NCI-H345 treated with DMSO at 0.1 percent for 48 hours (cell line): ENCODE measurements around the gene SPTBN1.
A peak's percentile ranks its signal among the peaks of the same experiment; 100 is the strongest.

Source experiments
- DNase-seq: peaks from one replicate; lab custom pipeline; 2025; ENCODE audit not compliant: unreplicated experiment; lab: John Stamatoyannopoulos, UW

The SPTBN1 gene

DNA sequence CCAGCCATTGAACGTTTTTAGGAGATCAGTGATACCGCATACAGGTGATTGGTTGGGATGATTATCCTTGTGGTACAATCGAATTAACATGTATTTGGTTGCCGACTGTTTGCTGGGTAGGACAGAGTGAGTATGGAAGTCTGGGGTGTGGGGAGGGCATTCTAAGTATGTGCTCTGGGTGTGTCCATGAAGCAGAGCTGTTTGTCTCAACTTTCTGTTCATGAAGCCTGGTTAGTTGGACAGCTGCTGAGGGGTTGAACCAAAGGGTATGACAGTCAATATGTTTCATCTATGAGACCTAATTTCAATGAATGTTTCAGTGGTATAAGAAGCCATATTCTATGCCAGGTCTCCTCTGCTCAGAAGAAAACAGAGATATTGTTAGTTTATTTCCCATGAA, 21.9 kb upstream of the SPTBN1 start:
- DNase-seq, result no peak

DNA sequence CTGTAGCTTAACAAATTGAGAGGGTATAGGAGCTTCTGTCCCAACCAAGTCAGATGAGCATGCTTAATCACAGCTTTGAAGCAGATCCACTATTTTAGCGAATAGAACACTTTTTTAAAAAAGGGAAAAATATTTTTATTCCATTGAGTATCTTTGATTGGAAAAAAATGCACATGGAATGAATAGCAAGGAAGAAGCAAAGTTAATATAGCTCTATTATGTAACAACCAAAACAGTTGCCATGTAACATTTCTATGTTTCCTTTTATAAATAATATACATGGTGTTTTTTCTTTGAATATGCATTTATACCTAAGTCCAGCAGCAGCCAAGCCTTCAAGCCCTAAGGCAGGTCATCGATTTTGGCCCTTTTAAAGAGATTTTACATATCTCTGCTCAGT, 21.4 kb upstream of the SPTBN1 start:
- DNase-seq, result no peak

DNA sequence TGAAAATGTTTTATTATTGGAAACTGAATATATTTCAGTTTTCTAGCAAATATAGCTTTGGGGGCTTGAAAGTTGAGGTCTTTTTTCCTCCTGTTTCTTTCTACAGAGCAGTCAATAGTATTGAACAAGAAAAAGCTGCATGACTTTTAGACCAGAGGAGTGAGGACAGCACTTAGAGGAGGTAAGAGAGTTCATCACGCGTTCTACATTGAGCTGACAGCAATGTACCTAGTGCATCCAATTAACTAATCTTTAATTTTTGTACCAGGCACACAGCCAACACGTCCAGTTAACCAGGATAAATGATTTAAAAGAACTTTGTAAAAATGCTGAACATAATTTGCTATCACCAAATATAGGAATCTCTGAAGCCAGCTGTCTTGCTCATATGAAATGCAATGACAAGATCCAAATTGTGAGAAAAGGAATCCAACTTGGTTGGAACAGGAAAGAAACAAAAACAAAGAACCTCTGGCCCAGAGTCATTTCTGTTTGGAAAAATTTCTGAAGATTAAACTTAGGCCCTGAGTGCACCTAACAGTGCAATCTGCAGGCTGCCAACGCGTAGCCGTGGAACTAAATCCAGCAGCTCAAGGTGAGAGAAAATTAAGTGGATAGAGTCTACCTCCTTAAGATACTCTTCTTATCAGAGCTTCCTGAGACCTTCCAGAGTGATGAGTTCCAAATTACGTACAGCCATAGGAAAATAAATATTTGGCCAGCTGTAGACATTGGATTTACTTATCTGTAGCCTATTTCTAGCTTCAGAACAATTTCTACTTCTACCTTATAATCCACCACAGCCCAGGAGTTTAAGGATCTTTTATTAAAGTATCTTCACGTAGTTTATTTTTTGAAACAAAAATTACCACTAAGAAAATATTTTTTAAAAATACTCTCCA, 20.6 kb upstream of the SPTBN1 start:
- no peak for DNase-seq

DNA sequence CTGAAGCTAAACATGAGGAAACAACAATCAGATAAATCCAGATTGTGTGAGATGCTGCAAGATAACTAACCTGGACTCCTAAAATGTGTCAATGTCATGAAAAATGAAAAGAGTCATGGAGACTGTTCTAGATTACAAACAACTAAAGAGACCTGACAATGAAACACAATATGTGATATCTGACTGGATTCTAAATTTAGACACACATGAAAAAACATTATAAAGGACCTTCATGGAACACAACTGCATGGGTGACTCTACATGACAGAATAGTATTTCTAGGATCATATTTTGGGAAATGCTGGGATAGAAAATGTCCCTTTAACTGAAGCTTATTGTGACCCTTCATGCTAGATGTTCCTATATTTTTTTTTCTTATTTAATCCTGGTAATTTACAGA, 18.5 kb upstream of the SPTBN1 start:
- DNase-seq, result no peak

DNA sequence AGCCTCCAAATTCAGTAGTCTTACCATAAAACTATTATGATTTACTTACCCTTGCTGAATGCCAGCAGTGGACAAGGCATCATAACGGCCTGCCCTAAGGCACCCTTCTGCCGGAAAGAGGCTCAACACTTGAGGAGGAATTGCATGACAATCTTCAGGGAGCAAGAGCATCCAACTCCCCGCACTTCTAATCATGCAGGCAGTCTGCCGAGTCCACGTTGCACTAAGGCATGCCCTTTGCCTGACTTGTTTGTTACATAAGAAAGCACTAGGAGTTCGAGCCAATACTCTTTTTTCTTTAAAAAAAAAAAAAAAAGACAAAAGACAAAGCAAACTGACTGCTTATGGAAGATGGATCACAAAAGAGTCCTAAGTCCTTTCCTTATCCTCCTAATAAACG, 17.9 kb upstream of the SPTBN1 start:
- no peak for DNase-seq

DNA sequence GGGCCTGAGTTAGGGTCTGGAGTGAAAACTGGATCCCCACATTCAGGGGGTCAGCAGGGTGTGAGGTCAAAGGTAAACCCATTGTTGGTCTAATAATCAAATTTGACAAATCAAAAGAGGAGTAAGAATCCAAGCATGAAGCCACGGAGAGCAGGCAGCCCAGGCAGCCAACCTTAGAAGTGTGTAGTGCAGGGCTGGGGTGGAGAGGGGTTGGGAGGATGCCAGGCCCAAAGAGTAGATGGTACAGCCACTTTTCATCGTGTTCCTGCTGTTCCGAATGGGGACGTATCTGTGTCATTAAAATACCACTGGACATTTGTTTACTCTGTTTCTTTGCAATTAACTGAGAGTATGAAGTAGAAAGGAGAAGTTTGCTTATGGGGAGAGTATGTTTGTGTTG, 16.5 kb upstream of the SPTBN1 start:
- no peak for DNase-seq

DNA sequence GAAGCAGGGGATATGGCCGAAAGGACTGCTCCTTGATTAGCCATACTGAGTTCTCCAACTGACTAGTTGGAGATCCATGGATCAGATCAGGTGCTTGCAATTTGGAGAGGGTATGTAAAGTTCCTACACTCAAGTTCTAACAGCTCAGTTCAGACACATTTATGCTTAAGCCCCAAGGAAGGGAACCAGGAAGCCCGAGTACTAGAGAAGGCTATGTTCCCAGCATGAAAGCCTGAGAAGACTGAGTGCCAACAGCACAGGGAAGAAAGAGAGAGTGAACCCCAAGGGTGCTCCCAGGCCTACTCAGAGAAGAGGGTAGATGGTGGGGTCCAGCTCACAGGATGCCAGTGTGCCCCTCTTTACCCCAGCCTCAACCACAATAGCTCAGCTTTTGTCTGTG, 16.1 kb upstream of the SPTBN1 start:
- no peak for DNase-seq

DNA sequence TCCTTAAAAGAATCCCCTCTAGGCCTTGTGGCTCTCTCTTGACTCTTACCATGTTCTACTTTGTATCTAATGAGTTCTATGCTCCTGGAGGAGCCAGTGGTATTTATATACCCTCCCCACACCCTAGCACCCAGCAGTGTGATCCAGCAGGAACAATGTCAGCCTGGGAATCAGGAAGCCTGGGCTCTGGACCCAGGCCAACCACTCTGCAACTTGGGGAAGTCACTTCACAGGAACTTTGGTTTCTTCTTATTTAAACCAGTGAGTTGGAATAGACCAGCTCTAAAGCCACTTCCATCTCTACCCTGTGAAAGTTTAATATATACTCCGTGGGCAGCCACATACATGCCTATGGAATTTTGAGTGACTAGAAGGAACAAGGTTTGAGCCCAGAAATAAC, 11.6 kb upstream of the SPTBN1 start:
- no peak for DNase-seq

DNA sequence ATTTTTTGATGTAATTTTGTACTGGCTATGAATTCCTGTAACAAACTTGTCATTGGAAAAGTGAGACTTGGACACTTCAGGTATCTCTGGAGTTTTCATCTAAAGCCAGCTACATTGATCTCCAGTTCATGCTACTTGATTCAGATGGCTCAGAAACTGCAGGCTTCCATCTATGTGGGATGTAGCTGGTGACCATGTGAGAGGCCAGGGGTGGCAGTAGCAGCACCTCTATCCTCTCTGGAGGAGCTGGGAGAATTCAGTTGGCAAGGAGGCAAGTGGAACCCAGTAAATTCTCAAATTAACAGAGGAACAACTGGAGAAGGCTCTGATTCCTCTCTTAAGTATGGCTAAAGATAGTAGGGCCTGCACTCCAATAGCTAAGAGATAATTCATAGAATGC, 10.0 kb upstream of the SPTBN1 start:
- no peak for DNase-seq

DNA sequence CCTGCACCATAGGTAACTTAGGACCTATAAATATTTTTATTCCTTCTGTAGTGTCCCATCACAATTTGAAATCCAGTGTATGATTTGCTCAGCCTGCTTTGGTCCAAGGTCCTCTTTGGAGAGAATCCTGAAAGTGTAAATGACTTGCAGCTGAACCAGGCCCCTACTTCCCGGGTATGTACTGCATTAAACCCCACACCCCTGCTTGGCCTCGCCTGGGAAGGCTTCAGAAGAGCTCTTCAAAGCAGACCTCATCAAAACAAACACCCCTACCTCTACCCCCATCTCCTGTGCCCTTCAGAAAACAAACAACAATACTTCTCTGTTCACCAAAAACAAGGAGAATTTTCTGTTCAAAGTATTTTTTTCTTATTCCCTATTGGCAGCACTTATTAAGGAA, 9.5 kb upstream of the SPTBN1 start:
- DNase-seq, result no peak

DNA sequence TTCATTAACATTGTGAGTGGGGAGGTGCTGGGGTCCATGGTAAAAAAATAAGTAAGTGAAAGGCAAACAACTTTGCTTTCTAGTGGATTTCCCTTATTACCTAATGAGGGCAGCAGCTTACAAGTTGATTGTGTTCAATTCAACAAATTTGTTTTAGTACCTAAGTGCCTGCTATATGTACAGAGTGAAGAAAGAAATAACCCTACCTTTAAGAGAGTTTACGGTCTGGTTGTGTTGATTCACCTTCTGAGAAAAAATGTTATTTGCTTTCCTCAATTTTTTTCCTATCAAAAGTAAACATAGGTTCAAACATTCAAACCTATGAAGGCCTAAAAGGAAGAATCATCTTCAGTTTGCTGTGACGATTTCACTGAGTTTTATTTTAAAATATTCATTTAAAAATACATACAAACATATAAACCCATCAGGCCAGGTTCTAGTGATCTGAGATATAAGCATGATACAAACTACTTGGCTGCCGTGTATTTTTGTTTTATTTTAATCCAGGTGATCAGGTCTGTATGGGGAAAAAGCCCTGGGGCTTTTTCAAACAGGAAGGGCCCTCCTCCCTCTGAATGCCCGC, 1.5 kb upstream of the SPTBN1 start:
- DNase-seq, result peak; percentile 69

DNA sequence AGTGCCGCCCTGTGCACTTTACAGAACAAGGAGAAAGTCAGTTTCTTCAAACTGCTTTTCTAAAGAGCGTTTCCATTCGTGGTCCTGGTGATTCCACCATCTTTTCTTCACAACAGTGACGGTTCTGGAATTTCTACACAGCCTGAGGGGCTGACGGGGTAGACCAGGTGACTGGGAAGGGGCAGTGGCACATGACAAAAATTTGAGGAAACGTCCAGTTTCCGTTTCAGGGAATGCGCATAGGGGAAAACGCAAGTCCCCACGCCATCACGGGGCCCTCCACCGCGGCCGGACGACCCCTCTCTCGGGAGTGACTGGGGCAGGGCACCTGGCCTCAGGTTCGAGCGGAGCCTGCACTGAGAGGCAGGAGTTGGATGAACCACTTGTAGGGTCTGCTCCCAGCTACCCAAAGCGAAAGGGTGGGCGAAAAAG, 980 bp upstream of the SPTBN1 start:
- peak; percentile 69 for DNase-seq

DNA sequence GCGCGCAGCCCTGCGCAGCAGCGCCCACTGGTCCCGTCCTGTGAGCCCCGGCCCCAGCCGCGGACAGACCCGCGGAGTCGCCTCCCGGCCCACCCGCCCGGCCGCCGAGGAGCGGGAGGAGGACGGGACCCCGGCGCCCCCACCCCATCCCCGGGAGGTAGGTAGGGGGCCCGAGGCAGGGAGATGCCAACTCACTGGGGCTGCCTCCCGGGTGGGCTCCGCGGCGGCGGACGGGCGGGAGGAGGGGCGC, 160 bp downstream of the SPTBN1 start:
- no peak for DNase-seq

DNA sequence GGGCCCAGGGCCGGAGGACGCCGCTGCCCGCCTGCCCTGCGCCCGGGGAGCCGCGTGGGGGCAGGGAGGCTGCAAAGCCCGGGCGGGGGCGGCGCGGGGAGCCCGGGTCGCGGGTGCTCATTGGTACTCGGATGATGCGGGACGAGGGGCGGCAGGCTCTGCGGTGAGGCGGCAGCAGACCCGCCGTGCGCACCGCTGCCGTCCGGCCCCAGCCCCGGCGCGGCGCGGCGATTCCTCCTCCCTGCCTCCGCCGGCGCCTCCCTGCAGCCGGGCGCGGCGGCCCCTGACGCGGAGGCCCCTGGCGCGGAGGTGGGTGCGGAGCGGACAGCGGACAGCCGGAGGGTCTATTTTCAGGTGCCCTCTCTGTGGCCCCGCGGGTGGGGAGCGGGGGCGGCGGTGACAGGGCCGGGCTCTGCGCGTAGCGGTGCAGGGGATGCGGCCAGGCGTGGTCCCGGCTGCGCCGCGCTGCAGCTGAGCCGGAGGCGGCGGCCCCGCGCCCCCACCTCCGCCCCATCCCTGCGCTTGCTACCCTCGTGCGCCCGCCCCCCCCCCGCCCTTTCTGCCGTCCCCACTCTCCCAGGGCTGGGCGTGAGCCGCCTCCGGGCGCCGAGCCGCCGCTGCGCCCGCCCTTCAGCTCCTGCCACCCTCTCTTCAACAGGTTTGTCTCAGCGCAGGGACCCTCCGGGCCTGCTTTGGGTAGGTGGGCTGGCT, 640 bp downstream of the SPTBN1 start:
- DNase-seq, result peak; percentile 29

DNA sequence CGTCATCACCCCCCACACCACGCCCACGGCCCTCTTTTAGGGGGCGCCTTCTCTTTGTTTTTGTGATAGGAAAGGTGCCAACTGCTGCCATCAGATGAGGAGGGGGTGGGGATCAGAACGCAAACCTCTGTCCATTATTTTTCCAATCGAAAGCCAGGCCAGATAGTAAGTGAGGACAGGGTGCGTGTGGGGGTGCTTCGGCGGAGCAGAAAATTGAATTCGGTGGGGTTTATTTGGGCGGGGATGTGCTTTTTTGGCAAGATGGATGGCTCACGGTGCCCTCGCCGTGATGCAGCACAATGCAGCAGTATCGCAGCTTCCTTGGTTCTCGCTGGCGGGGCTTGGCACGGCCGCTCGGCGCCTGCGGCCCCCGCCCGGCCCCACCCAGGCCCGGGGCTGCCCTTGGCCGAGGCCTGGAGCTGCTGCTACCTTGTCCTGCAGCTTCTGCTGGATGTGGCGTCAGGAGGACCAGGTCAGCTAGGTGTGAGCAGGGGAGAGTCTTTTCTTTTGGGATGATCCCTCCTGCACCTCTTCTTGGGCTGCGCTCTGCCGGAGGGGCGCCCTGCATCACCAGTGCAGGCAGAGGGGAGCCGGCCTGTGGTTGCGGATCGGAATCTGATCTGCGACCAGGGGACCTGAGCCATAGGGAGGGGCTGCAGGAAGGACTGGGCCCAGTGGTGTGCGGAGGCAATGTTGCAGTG, 1.3 kb downstream of the SPTBN1 start:
- peak; percentile 62 for DNase-seq

DNA sequence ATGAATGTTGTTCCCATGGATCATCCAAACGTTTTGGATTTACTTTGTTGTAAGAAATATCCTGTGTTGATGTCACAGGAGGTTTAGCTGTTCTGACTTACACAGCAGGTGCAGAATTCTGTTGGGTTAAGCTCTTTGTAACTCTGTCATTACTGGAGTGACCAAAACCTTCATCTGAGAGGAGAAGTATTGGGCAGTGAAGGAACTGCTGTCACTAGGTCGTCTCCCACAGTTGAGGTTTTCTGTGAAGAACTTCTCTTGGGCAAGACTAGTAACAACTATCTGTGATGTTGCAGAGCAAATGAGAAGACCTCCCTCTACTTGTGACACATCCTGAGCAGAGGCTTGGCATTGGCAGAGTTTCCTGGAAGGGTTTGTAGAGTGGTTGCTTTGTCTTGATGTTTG, 2.9 kb downstream of the SPTBN1 start:
- no peak for DNase-seq

DNA sequence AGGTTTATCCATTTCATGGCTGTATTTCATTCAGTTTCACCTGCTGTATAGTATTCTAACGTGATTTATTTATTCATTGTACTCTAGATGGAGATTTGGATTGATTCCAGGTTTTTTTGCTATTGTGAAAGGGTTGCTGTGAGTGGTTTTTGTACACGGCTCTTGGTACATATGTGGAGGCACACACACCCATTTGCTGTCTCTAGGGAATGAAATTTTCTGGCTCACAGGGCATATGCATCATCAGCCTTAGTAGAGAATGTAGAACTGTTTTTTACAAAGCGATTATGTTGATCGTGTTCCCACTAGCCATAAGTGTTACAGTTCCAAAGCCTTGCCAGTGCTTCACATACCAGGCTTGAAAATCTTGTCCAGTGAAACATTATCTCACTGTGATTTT, 5.1 kb downstream of the SPTBN1 start:
- no peak for DNase-seq

DNA sequence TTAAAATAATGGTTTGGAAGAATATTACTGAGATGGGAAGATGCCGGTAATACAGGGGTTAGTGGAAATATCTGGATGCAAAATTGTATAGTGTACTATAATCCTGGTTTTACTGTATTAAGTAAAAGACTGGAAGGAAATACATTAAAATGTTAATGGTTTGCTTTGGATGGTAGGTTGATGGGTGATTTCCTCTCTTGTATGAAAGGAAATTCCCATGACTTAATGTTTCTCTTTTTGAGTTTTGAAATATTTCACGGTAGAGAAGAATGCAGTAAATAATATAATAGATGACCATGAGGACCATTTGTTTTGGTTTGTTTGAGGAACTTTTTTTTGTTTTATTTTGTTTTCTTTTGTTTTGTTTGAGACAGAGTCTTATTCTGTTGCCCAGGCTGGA, 8.2 kb downstream of the SPTBN1 start:
- DNase-seq, result no peak

DNA sequence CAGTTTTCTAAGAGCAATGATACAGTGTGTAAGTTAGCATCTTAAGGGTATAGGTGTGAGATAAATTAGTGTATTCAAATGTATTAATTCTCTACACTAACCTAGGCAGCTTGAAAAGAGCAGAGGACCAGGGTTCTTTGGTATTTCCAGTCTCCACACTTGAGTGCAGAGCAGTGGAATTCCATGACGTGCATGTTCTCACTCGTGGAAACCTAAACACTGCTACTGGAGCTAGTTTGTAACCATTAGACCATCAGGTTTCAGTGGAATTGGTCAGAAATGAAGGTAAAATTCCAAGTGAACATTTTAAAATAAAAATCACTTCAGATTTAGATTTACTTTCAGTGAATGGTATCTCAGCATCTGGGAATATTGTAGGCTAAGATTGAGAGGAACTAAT, 9.0 kb downstream of the SPTBN1 start:
- DNase-seq, result no peak

DNA sequence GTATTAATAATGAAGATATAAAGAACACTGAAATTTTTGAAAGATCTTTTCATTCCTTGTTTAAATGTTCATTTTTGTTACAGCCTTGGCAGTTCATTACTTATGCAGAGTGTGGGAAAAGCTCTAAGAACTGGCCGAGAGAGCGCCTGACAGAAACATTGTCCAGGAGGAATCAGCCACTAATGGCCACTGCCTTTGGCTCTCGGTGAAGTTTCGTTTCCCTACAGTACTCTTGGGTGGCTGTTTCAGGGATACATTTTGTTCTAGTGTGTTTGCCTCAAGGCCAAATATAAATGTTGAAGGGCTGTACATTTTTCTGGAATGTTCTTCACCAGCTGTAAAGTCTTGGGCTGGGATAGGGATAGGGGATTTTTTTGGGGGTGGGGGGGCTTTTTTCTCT, 10.7 kb downstream of the SPTBN1 start:
- DNase-seq, result no peak

DNA sequence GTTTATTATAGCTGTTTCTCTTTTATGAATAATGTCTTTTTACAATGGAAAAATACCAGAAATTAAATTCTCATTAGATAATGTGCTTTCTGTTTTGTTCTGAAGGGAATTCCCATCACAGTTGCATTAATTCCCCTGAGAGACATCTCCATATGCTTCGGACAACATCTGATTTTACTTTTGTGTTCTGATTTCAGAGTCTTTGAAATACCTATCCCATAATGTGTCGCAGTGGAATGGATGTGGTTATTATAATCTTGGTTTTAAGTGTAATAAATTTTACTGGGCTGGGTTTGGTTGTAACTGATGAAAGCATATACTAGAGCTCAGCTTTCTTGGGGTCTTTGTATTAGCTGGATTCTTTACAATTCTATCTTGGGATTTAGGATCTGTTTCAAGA, 12.5 kb downstream of the SPTBN1 start:
- no peak for DNase-seq
